Stimulated activated naive CD8-positive, alpha-beta T cell treated with anti-CD3 and anti-CD28 coated beads, Interleukin-15, Interleukin-2, amounts not matched to agents 100 ng/mL and 50 ng/mL, for 24 hours (primary cell): ENCODE measurements around the gene NGB.
A peak's percentile ranks its signal among the peaks of the same experiment; 100 is the strongest.
"Not testable (repeated sequence)": the region's sequence is repeated elsewhere in the genome, so short reads cannot be mapped to it uniquely, and the experiment has no call there.

Source experiments
- H3K27ac Mint-ChIP-seq: one replicate; pipeline ENCODE4 v1.8.0; 2021; ENCODE audit warnings: mild to moderate bottlenecking, mixed read lengths
- H3K27me3 Mint-ChIP-seq: one replicate; pipeline ENCODE4 v1.8.0; 2021; ENCODE audit warnings: mixed read lengths
- H3K36me3 Mint-ChIP-seq: one replicate; pipeline ENCODE4 v1.8.0; 2021; ENCODE audit warnings: low read depth, mixed read lengths
- H3K4me1 Mint-ChIP-seq: one replicate; pipeline ENCODE4 v1.8.0; 2021; ENCODE audit warnings: low read depth, mixed read lengths
- H3K4me3 Mint-ChIP-seq: one replicate; pipeline ENCODE4 v1.8.0; 2021; ENCODE audit warnings: mild to moderate bottlenecking, mixed read lengths
- H3K9me3 Mint-ChIP-seq: one replicate; pipeline ENCODE4 v1.8.0; 2021; ENCODE audit warnings: mixed read lengths

Gene NGB

GRCh38 chr14:77271113-77271710 lies at the start of gene NGB:
TSS of gene NGB (minus strand) at chr14:77271206. CDS start at chr14:77270937, 269 bp downstream.
- H3K27me3 Mint-ChIP-seq, result peaks cover 43% of the 10 kb centered on the region
- H3K36me3 Mint-ChIP-seq, result no peaks in the 10 kb centered on the region
- no peak within 1 kb of the TSS for H3K4me3 Mint-ChIP-seq

GRCh38 chr14:77320238-77320935 lies 49.4 kb upstream of the NGB start, which contains the start of gene POMT2:
TSS of gene POMT2 (minus strand) at chr14:77320883. CDS start at chr14:77320681, 202 bp downstream.
- Mint-ChIP-seq H3K36me3 (no peaks in the 10 kb centered on the region), H3K27ac (peak within 1 kb of the TSS; percentile 100), H3K9me3 (no peaks in the 10 kb centered on the region), H3K4me1 (peaks cover 16% of the 10 kb centered on the region), H3K27me3 (no peaks in the 10 kb centered on the region), H3K4me3 (peak within 1 kb of the TSS; percentile 98)

More at GRCh38 chr14:77271113-77271710, at the start of gene NGB:
- Mint-ChIP-seq H3K27ac (no peak within 1 kb of the TSS), H3K9me3 (no peaks in the 10 kb centered on the region), H3K4me1 (no peaks in the 10 kb centered on the region)

DNA sequence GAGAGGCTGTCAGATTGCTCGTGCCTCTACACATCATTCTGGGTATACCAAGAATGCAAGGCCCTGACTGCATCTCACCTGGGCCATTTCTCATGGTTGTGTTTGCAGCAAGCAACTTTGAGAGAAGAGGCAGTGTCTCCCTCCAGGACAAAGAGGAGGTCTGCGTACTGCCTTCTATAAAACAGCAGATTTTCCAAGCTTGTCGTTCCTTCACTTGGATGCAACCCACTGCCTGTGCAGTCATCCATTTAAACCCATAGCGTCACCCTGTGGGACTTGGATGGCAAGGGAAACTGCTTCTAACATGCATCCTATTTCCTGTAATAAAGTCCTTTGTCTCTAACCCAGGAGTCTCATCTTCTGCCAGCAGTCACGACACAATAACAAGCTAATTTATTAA lies 48.4 kb upstream of the NGB start:
- no peak overlapping the region for H3K27ac Mint-ChIP-seq
- no peaks in the 10 kb centered on the region for H3K27me3 Mint-ChIP-seq
- H3K4me3 Mint-ChIP-seq, result no peak overlapping the region
- H3K9me3 Mint-ChIP-seq, result no peaks in the 10 kb centered on the region
- no peaks in the 10 kb centered on the region for H3K36me3 Mint-ChIP-seq
- peaks cover 16% of the 10 kb centered on the region for H3K4me1 Mint-ChIP-seq

- H3K27ac Mint-ChIP-seq, H3K36me3 Mint-ChIP-seq, H3K27me3 Mint-ChIP-seq, H3K9me3 Mint-ChIP-seq, H3K4me3 Mint-ChIP-seq: not testable (repeated sequence)
- peaks cover 16% of the 10 kb centered on the region for H3K4me1 Mint-ChIP-seq
Measured at GRCh38 chr14:77318756-77319155, 47.8 kb upstream of the NGB start.

- peaks cover 16% of the 10 kb centered on the region for H3K4me1 Mint-ChIP-seq
- no peaks in the 10 kb centered on the region for H3K36me3 Mint-ChIP-seq
- no peaks in the 10 kb centered on the region for H3K27me3 Mint-ChIP-seq
- H3K4me3 Mint-ChIP-seq, result no peak overlapping the region
- peak overlapping the region; percentile 15 for H3K27ac Mint-ChIP-seq
- no peaks in the 10 kb centered on the region for H3K9me3 Mint-ChIP-seq
Measured at GRCh38 chr14:77318006-77318553, 47.1 kb upstream of the NGB start.

GRCh38 chr14:77316872-77317301 lies 45.9 kb upstream of the NGB start:
- Mint-ChIP-seq H3K27ac (no peak overlapping the region), H3K4me1 (peaks cover 11% of the 10 kb centered on the region), H3K4me3 (no peak overlapping the region), H3K27me3 (no peaks in the 10 kb centered on the region), H3K9me3 (no peaks in the 10 kb centered on the region), H3K36me3 (no peaks in the 10 kb centered on the region)

GRCh38 chr14:77316195-77316505 lies 45.1 kb upstream of the NGB start:
- Mint-ChIP-seq H3K4me3 (no peak overlapping the region), H3K36me3 (peaks cover 5% of the 10 kb centered on the region), H3K27me3 (no peaks in the 10 kb centered on the region), H3K4me1 (peaks cover 9% of the 10 kb centered on the region), H3K9me3 (no peaks in the 10 kb centered on the region), H3K27ac (no peak overlapping the region)

DNA sequence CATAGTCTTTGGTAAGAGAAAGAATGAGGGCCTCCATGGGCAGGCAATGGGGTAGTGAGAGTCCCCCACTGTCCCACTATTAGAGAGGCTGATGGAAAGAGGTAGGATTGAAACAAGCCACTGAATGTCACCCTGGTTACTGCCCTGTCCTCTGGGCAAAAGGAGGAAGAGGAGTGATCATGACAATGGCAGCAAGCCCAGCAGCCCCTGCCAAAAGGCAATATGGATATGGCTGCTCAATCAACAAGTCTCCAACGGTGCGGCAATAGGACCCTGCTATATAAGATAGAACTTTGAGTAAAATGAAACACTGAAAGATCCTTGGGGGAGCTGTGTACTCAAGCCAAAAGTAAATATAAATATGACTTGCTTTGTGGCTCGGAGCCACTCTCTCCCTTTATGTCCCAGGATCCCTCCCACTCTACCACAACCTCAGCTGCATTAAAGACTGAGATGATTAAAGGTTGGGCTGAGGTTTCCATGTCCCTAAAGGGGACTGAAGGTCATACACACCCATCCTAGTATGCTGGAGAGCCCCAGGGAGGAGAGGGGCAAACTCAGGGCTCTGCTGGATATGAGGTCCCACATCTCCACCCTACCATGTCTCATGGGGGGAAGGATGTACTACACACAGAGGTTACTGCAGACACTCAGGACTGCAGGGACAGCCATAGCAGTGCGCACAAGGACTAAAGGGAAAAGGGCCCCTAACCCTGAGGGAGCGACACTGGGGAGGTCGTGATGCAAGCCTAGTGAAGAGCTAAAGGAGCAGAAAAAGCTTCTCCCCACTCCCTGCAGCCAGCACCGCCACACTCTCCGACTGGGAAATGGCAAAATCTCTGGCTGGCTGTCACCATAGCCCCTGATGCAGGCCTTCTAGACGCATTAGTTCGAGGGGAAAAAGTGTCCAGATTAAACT lies 43.8 kb upstream of the NGB start:
- Mint-ChIP-seq H3K27me3 (no peaks in the 10 kb centered on the region), H3K9me3 (no peaks in the 10 kb centered on the region), H3K36me3 (peaks cover 5% of the 10 kb centered on the region), H3K27ac (no peak overlapping the region), H3K4me1 (peaks cover 4% of the 10 kb centered on the region), H3K4me3 (no peak overlapping the region)

DNA sequence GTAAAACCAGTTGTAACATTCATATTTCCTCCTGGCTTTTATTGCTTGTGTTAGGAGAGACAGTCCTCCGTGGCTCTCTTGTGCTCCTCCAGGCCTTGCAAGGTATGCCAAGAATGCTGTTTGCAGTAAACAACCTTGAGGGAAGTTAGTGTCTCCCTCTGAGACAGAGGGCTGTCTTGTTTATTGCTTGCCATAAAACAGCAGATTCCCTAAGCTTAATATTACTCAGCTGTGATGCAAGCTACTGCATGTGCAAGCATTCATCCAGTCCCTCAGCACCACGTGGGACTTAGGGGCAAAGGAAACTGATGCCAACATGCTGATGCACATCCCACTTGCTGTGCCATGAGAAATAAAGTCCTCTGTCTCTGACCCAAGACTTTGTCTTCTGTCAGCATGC lies 43.0 kb upstream of the NGB start:
- no peak overlapping the region for H3K27ac Mint-ChIP-seq
- peaks cover 5% of the 10 kb centered on the region for H3K36me3 Mint-ChIP-seq
- H3K9me3 Mint-ChIP-seq, result no peaks in the 10 kb centered on the region
- H3K27me3 Mint-ChIP-seq, result no peaks in the 10 kb centered on the region
- H3K4me1 Mint-ChIP-seq, result no peaks in the 10 kb centered on the region
- H3K4me3 Mint-ChIP-seq, result no peak overlapping the region

GRCh38 chr14:77313371-77313770 lies 42.4 kb upstream of the NGB start:
- H3K4me3 Mint-ChIP-seq, result no peak overlapping the region
- H3K27me3 Mint-ChIP-seq, result no peaks in the 10 kb centered on the region
- peaks cover 5% of the 10 kb centered on the region for H3K36me3 Mint-ChIP-seq
- no peaks in the 10 kb centered on the region for H3K9me3 Mint-ChIP-seq
- no peaks in the 10 kb centered on the region for H3K4me1 Mint-ChIP-seq
- H3K27ac Mint-ChIP-seq, result no peak overlapping the region

DNA sequence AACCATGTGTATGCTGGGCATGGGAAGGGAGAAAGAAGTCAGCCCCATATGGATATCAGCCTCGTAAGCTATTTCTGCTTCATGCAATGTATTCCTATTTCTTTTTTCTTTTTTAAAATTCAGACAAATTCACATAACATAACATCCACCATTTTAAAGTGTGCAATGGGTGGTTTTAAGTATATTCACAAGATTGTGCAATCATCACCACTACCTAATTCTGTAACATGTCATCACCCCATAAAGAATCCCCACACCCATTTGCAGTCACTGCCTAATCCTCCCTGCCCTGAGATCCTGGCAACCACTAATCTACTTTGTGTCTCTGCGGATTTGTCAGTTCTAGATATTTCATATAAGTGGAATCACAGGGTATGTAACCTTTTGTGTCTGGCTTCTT lies 40.2 kb upstream of the NGB start:
- peaks cover 13% of the 10 kb centered on the region for H3K4me1 Mint-ChIP-seq
- no peaks in the 10 kb centered on the region for H3K9me3 Mint-ChIP-seq
- H3K27ac Mint-ChIP-seq, result no peak overlapping the region
- no peak overlapping the region for H3K4me3 Mint-ChIP-seq
- no peaks in the 10 kb centered on the region for H3K27me3 Mint-ChIP-seq
- peaks cover 5% of the 10 kb centered on the region for H3K36me3 Mint-ChIP-seq

DNA sequence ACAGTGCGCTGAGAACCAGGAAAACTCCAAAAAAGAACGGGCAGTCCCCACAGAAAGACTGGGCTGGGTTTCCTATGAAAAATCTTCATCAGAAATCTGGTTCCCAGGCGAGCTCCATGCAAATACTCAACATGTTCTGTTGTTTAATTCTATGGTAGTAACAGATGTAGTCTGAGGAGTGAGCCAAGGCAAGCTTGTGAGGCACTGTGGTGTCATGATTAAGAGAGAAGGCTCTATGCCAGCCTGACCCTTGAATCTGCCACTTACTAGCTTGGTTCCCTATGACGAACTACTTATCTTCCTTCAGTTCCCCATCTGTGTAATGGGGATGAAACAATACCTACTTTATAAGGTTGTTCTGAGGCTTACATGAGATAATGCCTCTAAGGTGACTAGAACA lies 39.0 kb upstream of the NGB start:
- H3K4me1 Mint-ChIP-seq, result peaks cover 13% of the 10 kb centered on the region
- no peak overlapping the region for H3K27ac Mint-ChIP-seq
- no peak overlapping the region for H3K4me3 Mint-ChIP-seq
- peaks cover 5% of the 10 kb centered on the region for H3K36me3 Mint-ChIP-seq
- H3K9me3 Mint-ChIP-seq, result no peaks in the 10 kb centered on the region
- no peaks in the 10 kb centered on the region for H3K27me3 Mint-ChIP-seq

- H3K27me3 Mint-ChIP-seq, result no peaks in the 10 kb centered on the region
- H3K9me3 Mint-ChIP-seq, result no peaks in the 10 kb centered on the region
- peaks cover 18% of the 10 kb centered on the region for H3K4me1 Mint-ChIP-seq
- H3K27ac Mint-ChIP-seq, result no peak overlapping the region
- peaks cover 9% of the 10 kb centered on the region for H3K36me3 Mint-ChIP-seq
- H3K4me3 Mint-ChIP-seq, result no peak overlapping the region
Measured at GRCh38 chr14:77309131-77309530, 38.1 kb upstream of the NGB start.

- Mint-ChIP-seq H3K36me3 (peaks cover 13% of the 10 kb centered on the region), H3K27me3 (no peaks in the 10 kb centered on the region), H3K4me1 (peaks cover 37% of the 10 kb centered on the region), H3K9me3 (no peaks in the 10 kb centered on the region), H3K4me3 (no peak overlapping the region), H3K27ac (peak overlapping the region; percentile 14)
Measured at GRCh38 chr14:77306851-77307496, 36.0 kb upstream of the NGB start.
